HG03520 (cell line): ENCODE measurements around the gene TAF3.

Source experiments
- ATAC-seq: cut with Tn5 transposase; IDR thresholded peaks from one replicate; pipeline ENCODE4 v1.9.1; 2021; ENCODE audit warnings: mild to moderate bottlenecking, moderate library complexity; ENCODE audit not compliant: unreplicated experiment

The TAF3 gene

GRCh38 chr10:8043569-8044306 is 225.4 kb downstream of the TAF3 start:
- no peak for ATAC-seq

GRCh38 chr10:8044331-8044907 is 226.1 kb downstream of the TAF3 start:
- ATAC-seq, result no peak

GRCh38 chr10:8044908-8045725 is 226.8 kb downstream of the TAF3 start:
- ATAC-seq, result no peak

GRCh38 chr10:8045726-8046494 is 227.6 kb downstream of the TAF3 start:
- no peak for ATAC-seq

- no peak for ATAC-seq
These were observed 229.4 kb downstream of the TAF3 start for GRCh38 chr10:8047452-8048280.

GRCh38 chr10:8048281-8049008 is 230.1 kb downstream of the TAF3 start:
- no peak for ATAC-seq

GRCh38 chr10:8049045-8049864 is 230.9 kb downstream of the TAF3 start:
- no peak for ATAC-seq

- ATAC-seq, result no peak
These were observed 231.7 kb downstream of the TAF3 start for GRCh38 chr10:8049865-8050555.

- no peak for ATAC-seq
These were observed 232.3 kb downstream of the TAF3 start for GRCh38 chr10:8050556-8051108.

GRCh38 chr10:8051109-8051821 is 233.0 kb downstream of the TAF3 start:
- no peak for ATAC-seq

GRCh38 chr10:8051851-8052257 is 233.5 kb downstream of the TAF3 start:
- ATAC-seq, result no peak

- no peak for ATAC-seq
These were observed 234.1 kb downstream of the TAF3 start for GRCh38 chr10:8052341-8052955.

GRCh38 chr10:8052956-8053445 is 234.7 kb downstream of the TAF3 start:
- no peak for ATAC-seq

GRCh38 chr10:8053446-8054243 is 235.3 kb downstream of the TAF3 start:
- ATAC-seq, result peak; percentile 74

- no peak for ATAC-seq
These were observed 235.9 kb downstream of the TAF3 start for GRCh38 chr10:8054244-8054493.
